HG03025 (cell line): ENCODE results near the gene S1PR1.
"Not testable (repeated sequence)": the region's sequence is repeated elsewhere in the genome, so short reads cannot be mapped to it uniquely, and the experiment has no call there.

Experiments
- ATAC-seq: cut with Tn5 transposase; IDR thresholded peaks from one replicate; pipeline ENCODE4 v1.9.1; 2021; ENCODE audit warnings: mild to moderate bottlenecking, moderate library complexity; ENCODE audit not compliant: unreplicated experiment, low FRiP score

The S1PR1 gene

DNA sequence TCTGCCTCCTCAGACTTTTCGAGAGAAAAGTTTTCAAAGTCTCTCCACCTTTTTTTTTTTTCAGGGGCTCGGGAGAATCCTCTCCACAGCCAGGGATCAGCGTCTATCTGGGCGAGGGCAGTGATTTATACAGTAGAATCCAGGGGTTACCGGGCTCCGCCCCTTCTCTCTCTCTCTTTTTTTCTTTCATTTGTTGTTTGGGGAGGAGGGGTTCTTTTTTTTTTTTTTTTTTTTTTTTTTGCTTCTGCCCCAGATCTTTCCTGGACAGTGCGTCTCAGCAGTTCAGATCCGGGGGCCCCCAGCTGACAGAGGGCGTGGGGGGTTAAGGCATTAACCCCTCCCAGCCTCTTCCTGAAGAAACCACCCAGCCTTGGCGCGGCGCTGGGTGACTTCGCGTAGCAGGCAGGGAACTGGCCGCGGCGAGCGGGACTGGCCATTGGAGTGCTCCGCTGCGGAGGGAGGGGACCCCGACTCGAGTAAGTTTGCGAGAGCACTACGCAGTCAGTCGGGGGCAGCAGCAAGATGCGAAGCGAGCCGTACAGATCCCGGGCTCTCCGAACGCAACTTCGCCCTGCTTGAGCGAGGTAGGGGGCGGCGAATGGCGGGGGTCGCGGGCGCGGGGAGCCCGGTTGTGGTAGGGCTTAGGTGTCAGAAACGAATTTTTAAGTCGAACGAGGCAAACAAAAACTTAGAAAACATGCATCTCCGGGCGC lies at the start of gene S1PR1:
Gene S1PR1 (plus strand): TSS at position 504 of the 713 bp plus-strand sequence. CDS start 1,966 bp downstream, outside the sequence.
- ATAC-seq, result peak; percentile 30

DNA sequence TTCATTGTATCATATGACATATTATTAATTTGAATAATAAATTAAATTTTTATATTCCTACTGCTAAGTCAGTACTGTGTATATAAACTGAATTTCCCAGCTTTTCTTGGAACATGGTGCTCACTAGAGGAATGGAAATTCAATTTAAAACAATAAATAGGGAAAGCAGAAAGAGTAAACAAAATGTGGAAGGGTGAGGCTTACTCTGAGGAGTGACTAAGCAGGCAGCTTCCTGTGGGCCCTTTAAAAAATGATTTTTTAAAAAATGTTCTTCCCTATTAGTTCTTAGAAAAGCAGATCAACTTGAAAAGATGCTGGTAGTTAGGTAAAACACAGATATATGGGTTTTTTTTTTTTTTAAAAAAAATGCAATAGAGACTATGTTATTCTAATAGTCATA lies 49.5 kb upstream of the S1PR1 start:
- no peak for ATAC-seq

DNA sequence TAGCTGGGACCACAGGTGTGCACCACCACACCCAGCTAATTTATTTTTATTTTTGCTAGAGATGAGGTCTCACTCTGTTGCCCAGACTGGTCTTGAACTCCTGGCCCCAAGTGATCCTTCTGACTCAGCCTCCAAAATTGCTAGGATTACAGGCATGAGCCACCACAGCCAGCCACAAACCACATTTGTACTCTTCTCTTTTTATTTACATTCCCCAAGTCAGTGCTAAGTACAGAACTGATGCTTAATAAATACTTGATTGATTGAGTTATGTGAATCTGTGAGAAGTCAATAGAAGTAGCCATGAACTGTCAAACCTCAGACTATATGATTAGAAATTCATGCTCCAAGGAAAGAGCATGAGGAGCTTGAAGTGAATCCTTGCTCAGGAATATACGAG lies 48.5 kb upstream of the S1PR1 start:
- ATAC-seq, result no peak

DNA sequence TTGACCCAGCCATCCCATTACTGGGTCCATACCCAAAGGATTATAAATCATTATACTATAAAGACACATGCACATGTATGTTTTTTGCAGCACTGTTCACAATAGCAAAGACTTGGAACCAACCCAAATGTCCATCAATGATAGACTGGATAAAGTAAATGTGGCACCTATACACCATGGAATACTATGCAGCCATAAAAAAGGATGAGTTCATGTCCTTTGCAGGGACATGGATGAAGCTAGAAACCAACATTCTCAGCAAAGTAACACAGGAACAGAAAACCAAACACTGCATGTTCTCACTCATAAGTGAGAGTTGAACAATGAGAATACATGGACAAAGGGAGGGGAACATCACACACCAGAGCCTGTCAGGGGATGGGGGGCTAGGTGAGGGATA lies 47.9 kb upstream of the S1PR1 start:
- ATAC-seq, result not testable (repeated sequence)

DNA sequence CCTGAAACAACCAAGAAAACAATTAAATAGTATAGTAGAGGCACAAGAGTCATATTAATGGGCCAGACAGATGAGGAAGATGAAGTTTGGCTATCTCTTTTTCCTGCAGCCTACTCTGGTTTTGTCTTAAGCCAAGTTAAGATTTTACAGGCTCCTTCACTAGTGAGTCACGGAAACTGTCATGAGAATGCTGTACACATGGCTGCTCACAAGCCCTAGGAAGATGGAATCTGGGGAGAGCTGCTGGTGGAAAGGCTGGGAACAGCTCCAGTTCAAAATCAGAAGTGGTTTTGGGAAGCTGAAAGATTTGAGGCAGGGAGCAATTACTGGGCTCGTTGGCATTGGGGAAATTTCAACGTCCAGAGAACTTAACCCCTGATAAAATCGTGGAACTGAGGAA lies 46.4 kb upstream of the S1PR1 start:
- ATAC-seq, result no peak

DNA sequence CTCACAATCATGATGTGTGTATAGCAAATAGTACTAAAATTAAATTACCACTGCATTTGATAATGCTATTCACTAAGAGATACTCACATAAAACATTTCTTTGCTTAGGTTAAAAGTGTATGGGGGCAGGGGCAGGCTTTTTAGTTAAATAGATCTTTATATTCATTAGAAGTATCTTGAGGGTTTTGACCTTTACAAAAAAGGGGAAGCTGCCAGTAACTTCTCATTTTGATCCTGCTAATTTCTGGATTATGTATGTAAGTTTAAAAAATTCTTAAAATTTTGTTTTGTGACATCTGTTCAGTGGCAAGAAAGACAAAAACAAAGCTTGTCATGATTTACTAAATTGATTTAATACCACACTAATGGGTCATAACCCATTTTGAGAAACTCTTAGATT lies 45.8 kb upstream of the S1PR1 start:
- no peak for ATAC-seq

DNA sequence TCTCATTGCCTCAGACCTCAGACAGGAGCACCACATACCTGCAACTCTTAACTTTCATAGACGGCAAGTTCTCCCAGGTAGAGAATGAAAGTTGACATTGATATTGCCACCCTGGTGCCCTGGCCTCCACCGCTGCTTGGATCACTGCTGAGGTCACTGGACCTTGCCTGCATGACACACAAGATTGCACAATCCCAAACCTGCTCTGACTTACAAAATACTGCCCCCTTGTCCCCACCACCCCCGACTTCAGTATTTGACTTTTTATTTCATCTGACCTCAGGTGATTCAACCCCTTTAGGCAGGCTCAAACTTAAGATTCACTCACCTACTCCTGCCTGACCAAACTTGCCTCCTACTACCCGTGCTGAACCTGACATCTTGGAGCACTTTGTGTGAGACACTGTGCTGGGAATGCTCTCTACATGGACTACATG lies 43.1 kb upstream of the S1PR1 start:
- no peak for ATAC-seq

DNA sequence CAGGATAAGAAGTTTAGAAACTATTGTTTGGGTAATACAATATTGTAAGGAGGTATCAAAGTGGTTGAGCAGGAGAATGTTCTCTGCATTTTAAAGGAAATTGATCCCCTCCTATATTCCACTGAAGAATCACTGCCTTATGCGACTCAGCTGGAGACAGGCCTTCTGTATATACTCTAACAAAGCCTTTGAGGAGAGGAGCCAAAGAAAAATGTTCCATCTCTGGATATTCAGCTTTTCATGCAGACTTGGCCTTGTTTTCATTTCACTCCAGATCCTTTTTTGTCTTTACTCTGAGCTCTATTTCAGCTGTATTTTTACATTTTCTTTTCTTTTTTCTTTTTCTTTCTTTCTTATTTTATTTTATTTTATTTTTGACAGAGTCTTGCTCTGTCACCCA lies 42.1 kb upstream of the S1PR1 start:
- no peak for ATAC-seq

DNA sequence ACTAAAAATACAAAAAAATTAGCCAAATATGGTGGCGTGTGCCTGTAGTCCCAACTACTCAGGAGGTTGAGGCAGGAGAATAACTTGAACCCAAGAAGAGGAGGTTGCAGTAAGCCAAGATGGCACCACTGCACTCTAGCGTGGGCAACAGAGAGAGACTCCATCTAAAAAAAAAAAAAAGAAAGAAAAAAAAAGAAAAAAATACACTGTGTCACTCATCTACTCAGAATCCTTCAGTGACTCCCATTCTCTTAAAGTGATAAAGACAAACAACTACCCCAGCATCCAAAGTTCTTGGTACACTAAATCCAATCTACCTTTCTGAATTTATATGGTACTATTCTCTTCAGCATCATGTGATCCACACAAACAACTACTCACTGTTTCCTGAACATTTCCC lies 40.2 kb upstream of the S1PR1 start:
- no peak for ATAC-seq

DNA sequence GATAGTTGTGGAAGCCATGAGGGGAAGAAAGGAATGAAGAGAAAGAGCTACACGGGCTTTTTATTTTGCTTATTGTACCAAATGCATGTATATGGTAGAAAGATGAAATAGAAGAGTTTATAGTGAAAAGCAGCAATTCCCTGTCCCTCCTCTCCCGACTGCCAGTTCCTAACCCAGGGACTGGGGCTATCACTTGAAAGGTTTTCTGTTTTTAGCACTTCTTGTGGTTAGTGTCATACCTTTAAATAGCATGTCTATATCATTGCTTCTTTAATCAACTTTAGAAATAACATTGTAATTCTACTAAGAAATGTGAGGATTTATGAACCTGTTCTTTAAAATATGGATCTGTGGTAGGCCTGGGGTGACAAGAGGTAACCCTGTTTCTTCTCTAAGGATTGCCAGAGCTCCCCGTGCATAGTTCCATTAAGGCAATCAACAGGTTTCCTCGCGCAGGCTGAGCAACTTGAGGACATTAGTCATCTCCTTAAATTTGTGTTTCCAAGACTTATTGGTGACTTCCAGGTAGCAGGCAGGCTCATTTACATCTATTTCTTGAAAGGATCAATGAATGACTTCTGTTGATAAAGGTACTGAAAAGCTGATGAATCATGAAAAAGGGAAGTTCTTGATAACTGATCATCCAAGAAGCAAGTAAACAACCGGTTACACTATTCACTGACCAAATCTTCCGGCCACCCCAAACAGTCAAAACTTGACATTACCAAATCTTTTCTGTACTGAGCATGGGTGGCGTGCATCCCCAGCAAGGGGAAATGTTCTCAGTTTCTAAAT lies 37.8 kb upstream of the S1PR1 start:
- ATAC-seq, result peak; percentile 94

DNA sequence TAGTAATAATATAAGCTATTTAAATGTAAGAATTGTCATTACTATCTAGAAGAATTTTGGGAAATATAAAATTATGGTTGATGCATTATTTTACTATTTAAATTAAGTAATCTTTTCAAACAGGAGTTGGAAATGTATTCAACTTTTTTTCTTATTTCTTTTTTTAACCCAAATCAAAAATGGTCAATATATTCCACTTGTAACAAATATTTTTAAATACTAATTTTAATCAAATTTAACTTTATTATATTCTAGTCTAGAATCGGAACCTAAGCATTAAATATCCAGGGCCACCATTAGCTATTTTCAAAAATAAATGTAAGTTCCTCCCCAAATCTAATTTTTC lies 37.2 kb upstream of the S1PR1 start:
- ATAC-seq, result no peak

DNA sequence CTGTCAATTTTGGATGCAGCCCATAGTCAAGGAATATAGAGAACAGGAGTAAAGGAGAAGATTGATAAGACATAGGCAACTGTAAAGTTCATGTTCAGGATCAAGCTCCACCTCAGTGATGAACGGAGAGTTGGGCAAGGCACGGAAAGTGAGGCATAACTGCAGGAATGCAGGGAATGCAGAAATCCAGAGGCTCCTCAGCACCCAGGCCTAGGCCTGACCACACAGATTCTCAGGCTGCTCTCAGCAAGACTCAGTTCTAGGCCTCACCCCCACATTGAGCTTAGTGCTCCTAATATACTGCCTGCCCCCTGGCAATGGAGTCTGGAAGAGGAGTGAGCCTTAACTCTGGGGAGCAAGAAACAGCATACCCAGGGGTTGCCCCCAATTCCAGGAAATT lies 36.3 kb upstream of the S1PR1 start:
- no peak for ATAC-seq

DNA sequence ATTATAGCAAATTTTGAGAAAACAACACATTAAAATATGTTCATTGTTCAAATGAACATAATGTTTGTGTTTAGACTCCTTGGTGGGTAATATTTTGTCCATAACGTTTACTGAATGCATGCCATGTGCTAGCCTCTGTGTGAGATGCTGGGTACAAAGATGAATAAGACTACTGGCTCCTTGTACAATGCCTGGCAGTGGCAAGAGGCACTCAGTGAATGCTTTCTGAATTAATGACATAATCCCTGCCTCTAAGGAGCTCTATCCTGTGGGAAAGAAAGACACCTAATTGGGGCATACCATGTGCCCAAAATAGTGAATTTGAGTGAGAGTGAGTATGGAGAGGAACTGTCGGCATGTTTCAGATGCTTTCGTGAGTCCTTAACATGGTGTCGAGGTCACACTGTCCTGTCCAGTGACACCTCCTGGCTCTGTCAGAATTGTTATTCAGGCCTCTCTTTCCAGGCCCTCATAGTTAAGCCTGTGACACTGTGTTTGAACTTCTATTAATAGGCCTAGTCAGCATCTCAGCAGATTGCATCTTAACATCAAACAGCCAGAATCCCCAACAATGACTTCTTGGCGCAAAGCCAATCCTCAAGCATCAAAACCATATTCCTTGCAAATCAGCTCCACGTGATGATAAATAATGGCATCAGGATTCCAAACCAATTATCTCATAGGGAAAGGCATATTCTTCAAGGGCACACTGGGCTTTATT lies 32.8 kb upstream of the S1PR1 start:
- no peak for ATAC-seq

DNA sequence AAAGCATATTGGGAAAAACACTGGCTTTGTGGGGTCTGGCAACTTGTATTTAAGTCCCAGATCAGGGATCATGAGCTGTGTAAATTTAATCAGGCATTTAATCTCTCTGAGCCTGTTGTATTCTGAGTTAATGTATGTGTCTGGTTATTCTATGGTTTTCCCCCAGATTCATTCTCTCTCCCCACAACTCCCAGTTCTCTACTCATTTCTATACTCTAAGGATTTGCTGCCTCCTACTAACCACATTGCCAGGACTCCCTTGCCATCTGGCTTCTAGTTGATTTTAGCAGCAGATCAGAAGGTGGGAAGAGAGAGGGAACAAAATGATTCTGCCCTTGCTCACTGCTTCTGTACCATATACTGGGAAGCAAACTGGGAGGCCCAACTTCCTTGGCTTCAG lies 31.4 kb upstream of the S1PR1 start:
- ATAC-seq, result no peak

DNA sequence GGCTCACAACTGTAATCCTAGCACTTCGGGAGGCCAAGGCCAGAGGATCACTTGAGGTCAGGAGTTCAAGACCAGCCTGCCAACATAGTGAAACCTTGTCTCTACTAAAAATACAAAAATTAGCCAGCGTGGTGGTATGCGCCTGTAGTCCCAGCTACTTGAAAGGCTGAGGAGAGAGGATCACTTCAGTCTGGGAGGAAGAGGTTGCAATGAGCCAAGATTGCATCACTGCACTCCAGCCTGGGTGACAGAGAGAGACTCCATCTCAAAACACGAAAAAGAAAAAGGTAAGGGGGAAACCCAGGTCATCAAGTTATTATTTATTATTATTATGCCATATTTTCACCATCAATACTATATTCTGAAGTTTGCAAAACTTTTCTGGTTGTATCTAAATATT lies 30.7 kb upstream of the S1PR1 start:
- ATAC-seq, result not testable (repeated sequence)

DNA sequence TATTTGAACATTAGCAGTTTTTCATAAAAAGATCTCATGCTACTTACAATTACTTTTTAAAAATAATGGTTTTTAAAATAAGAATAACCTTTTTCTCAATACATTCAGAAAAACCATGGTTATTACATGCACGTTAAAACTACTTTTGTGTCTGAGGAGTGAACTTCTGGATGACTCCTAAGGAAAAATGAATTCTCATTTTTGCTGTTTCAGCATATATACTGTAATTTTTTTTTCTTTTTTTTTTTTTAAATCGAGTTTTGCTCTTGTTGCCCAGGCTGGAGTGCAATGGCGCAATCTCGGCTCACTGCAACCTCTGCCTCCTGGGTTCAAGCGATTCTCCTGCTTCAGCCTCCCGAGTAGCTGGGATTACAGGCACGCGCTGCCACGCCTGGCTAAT lies 29.5 kb upstream of the S1PR1 start:
- ATAC-seq, result not testable (repeated sequence)

DNA sequence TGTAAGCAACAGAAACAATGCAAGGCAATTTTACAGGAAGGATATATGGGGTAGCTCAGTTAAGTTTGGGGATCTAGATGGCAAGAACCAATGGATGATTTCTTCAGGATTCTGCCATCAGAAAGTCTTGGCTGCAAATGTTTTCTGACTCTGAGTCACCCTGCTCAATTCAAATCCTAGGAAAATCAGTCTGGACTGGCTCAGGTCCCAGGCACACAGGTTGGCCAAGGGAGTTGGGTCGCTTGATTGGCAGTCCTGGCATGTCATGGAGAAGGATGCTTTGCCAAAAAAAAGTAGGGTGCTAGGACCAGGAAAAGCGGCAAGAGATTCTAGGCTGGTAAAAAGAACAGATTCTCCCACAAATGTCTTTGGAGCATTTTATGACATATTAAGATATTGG lies 28.9 kb upstream of the S1PR1 start:
- no peak for ATAC-seq

DNA sequence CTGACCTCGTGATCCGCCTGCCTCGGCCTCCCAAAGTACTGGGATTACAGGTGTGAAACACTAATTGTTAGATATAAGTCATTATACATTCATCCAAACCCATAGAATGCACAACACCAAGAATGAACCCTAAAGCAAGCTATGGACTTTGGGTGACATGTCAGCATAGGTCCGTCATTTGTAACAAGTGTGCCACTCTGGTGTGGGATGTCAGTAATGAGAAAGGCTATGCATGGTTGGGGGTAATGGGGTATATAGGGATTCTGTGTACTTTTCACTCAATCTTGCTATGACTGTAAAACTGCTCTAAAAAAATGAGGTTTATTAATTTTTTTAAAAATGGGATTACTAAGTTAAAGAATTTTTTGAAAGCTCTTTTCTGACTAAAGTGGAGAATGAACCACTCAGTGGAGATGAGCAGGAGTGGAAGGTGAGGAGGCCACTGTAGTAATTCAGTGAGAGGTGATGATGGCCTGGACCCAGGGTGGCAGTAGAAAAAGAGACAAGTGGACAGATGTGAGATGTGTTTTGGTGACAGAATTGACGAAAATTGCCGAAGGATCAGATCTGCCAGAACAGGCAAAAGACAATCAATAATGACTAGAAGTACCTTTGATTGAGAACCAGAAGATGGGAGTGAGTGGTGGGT lies 21.3 kb upstream of the S1PR1 start:
- no peak for ATAC-seq

DNA sequence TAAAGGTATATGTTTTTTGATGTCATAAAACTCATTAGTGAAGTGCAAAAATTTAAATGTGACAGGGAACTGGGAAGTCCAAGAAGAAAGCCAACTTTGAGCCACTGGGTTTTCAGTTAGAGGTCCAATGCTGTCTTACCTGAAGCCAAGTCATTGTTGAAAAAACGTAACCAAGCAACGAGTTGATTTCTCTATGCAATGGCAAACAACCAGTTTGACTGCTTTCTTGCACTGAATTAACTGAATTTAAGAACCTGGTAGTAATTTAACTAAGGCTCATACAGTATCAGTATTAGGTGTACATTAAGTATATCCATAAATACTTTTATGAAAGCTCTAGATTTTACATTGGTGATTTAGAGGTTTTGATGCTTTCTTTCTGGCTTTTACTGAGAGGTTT lies 20.2 kb upstream of the S1PR1 start:
- ATAC-seq, result no peak

DNA sequence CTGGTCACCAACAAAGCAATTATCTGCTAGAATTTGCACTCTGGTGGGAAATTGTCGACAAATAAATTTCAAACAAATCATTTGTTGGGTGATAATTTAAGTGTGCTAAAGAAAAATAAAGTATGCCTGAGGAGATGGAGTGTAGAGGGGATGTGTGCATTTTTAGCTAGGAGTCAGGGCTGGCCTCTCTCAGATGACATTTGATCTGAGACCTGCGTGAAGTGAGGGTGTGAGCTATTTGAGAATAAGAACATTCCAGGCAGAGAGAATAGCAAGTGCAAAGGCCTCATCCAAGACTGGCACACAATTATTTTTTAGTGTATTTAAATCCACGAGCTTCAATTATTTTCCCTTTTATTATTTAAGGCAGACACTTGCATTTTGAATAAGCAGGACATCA lies 19.7 kb upstream of the S1PR1 start:
- ATAC-seq, result no peak

DNA sequence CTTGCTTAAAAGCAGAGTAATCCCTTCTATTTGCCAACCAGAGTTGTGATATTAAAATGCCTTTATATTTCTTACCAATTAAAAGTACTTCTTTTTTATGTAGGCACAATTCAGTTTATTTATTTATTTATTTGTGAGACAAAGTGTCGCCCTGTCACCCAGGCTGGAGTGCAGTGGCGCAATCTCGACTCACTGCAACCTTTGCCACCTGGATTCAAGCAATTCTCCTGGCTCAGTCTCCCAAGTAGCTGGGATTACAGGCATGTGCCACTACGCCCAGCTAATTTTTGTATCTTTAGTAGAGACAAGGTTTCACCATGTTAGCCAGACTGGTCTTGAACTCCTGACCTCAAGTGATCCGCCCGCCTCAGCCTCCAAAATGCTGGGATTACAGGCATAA lies 17.9 kb upstream of the S1PR1 start:
- not testable (repeated sequence) for ATAC-seq
